Fibroblast of mammary gland (primary cell): ENCODE data around the gene GRIK2.
A peak's percentile ranks its signal among the peaks of the same experiment; 100 is the strongest.

Experiments used
- DNase-seq: peaks from one replicate; pipeline ENCODE4 v3.0.0-alpha.2; 2010; ENCODE audit warnings: low read depth
- H3K4me3 ChIP-seq: 2 replicates; pipeline ENCODE4 v1.5.1; 2011; ENCODE audit warnings: low read depth, mild to moderate bottlenecking, low read length, moderate library complexity; ENCODE audit not compliant: control insufficient read depth
- TF ChIP-seq, protein P1 (sequence below): conservative IDR thresholded peaks from 2 replicates; pipeline ENCODE4 v1.5.1; 2011; ENCODE audit warnings: low read depth, low read length, inconsistent platforms; ENCODE audit not compliant: control insufficient read depth, insufficient read depth

Gene GRIK2

DNA sequence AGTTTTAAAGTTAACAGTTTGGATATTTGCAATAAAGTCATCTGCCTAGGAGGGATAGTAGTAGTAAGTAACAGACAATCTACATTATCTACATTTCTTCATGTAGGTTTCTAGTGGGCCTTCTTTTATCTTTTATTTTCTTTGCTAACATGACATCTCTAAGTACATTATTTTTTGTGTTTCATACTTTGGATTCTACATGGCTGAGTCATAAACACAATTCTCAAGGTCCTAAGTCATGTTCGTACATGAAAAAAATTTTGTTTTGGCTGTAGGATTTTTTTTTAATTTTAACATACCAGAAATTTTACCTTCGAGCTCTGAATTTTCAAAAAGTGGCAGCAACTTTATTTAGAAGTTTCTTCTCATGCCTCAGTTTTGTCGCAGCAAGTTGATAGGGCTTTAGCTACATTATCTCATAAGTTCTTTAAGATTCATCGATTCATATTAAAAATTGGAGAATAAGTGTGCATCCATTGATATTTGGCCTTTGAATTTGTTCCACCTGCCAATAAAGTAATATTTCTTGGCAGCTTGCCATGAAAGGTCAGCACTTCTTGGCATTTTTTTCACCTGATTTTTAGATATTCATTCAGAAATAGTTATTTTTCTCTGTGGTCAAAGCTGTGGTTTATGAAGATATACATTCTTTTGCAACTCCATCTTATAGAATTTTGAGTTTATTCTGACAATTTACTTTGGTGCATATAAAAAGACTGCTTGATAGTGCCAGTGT lies 146.2 kb downstream of the GRIK2 start:
- TF ChIP-seq, protein P1, sequence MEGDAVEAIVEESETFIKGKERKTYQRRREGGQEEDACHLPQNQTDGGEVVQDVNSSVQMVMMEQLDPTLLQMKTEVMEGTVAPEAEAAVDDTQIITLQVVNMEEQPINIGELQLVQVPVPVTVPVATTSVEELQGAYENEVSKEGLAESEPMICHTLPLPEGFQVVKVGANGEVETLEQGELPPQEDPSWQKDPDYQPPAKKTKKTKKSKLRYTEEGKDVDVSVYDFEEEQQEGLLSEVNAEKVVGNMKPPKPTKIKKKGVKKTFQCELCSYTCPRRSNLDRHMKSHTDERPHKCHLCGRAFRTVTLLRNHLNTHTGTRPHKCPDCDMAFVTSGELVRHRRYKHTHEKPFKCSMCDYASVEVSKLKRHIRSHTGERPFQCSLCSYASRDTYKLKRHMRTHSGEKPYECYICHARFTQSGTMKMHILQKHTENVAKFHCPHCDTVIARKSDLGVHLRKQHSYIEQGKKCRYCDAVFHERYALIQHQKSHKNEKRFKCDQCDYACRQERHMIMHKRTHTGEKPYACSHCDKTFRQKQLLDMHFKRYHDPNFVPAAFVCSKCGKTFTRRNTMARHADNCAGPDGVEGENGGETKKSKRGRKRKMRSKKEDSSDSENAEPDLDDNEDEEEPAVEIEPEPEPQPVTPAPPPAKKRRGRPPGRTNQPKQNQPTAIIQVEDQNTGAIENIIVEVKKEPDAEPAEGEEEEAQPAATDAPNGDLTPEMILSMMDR: no peak
- DNase-seq: peak; percentile 59

GRCh38 chr6:101541894-101542293 lies 148.4 kb downstream of the GRIK2 start:
- no peak for DNase-seq
- TF ChIP-seq, protein P1: no peak

More for the DNA sequence above, 146.2 kb downstream of the GRIK2 start:
- no peak overlapping the region for H3K4me3 ChIP-seq

GRCh38 chr6:101543796-101544195 lies 150.3 kb downstream of the GRIK2 start:
- TF ChIP-seq, protein P1: no peak
- DNase-seq: no peak
- no peak overlapping the region for H3K4me3 ChIP-seq

More at GRCh38 chr6:101541894-101542293, 148.4 kb downstream of the GRIK2 start:
- no peak overlapping the region for H3K4me3 ChIP-seq

DNA sequence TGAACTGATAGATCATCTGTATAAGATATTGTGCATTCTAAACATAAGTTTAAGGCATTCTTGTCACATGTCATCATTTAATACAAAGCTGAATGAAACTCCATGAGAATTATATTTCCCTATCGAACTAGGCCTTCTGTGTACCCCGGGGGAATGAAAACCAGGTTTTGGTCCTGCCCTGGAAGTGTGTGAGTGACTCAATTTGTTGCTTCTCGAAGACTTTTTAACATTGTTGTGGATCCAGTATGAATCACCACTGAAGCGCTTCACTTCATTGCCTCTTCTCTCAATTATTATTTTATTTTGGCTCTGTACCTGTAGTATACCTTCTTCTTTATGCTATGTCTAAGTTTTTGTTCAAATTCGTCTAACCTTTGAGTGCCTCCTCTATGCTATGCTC lies 150.8 kb downstream of the GRIK2 start:
- DNase-seq: peak; percentile 23

GRCh38 chr6:101545191-101545590 lies 151.7 kb downstream of the GRIK2 start:
- DNase-seq: no peak
- TF ChIP-seq, protein P1: no peak
- H3K4me3 ChIP-seq: no peak overlapping the region

More for the DNA sequence above, 150.8 kb downstream of the GRIK2 start:
- H3K4me3 ChIP-seq: no peak overlapping the region
- TF ChIP-seq, protein P1: no peak

DNA sequence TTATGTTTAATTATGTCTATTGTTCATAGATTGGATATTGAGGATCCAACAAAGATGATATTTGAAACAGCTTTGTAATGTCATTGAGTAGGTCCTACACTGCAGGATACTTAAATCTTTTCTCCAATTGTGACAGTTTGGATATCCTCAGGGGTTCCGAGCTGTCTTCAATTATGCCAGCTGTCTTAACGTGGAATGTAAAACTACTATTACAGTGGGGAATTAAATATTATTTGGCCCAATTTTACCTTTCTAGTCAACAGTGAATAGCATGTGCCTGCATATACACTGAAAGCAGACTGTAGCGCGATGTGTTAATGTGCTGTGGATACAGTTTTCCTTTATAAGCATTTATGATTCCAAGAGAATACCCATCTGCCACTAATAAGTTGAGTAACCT lies 156.9 kb downstream of the GRIK2 start:
- H3K4me3 ChIP-seq: no peak overlapping the region
- no peak for DNase-seq

More for the DNA sequence above, 156.9 kb downstream of the GRIK2 start:
- TF ChIP-seq, protein P1: no peak
